HepG2 (cell line): ENCODE measurements around the gene COPZ1. TPM values are rescaled to one million over a fixed set of nuclear protein-coding genes. Genes with fewer than 3 reads are reported as not detected.

Experiments
- ATAC-seq: fragments of 200-7000 bp; cut with Tn5 transposase; 3 replicates; pipeline ENCODE4 v1.9.1; 2020; ENCODE audit warnings: mild to moderate bottlenecking, moderate library complexity
- BruUV-seq: library from RNA; stranded (reverse); fragments of 400-500 nt; replicated peaks from 2 replicates; lab custom pipeline; 2021; lab: Mats Ljungman, UMichigan
- CTCF ChIA-PET: fragments of 300-600 bp; formaldehyde crosslinking; extraction: SDS; loops from one replicate; lab custom pipeline; 2021; ENCODE audit warnings: low total read pairs, inconsistent platforms, low intra/inter-chr PET ratio; lab: Yijun Ruan, JAX
- POLR2A ChIA-PET: fragments of 350-600 bp; sonication (Branson Sonifier 250); formaldehyde crosslinking; loops from one replicate; lab custom pipeline; 2020; ENCODE audit warnings: antibody characterized with exemption, inconsistent platforms; lab: Yijun Ruan, JAX
- DNase-seq: peaks from one replicate; pipeline ENCODE4 v3.0.0-alpha.2; 2015; ENCODE audit warnings: low spot score
- FAIRE-seq: peaks from 3 replicates; lab custom pipeline; 2011; peaks lifted over from hg19 to GRCh38; lab: Jason Lieb, UNC
- H2AFZ ChIP-seq: one replicate; pipeline ENCODE4 v1.6.1; 2011; ENCODE audit warnings: low read length, inconsistent platforms
- H3K27ac ChIP-seq: fragments of 300-600 bp; 3 replicates; pipeline ENCODE4 v1.8.0; 2011; ENCODE audit warnings: mixed run types, mild to moderate bottlenecking, mixed read lengths, low read length, inconsistent platforms; ENCODE audit not compliant: insufficient read depth; ENCODE audit errors: extremely low read length
- H3K27me3 ChIP-seq, 2 experiments: fragments of 200-600 bp in 1 of 2; 2 replicates in 1 of 2; 3 replicates in 1 of 2; pipeline versions ENCODE4 v1.6.0 to v1.8.0; 2011; ENCODE audit warnings: low read length in 2 of 2, mild to moderate bottlenecking in 2 of 2, moderate library complexity in 2 of 2, inconsistent platforms in 1 of 2; ENCODE audit not compliant: insufficient read depth in 2 of 2, control insufficient read depth in 1 of 2
- H3K36me3 ChIP-seq, 2 experiments: fragments of 200-600 bp in 1 of 2; replicated peaks in 1 of 2; 2 replicates in 1 of 2; 3 replicates in 1 of 2; pipeline versions ENCODE4 v1.5.1 to v1.8.0; 2011; ENCODE audit warnings: low read length in 2 of 2, inconsistent platforms in 1 of 2; ENCODE audit not compliant: insufficient read depth in 2 of 2, control insufficient read depth in 1 of 2
- H3K4me1 ChIP-seq: 2 replicates; pipeline ENCODE4 v1.5.1; 2012; ENCODE audit warnings: low read length, inconsistent platforms; ENCODE audit not compliant: insufficient read depth
- H3K4me2 ChIP-seq: 2 replicates; pipeline ENCODE4 v1.6.0; 2011; ENCODE audit warnings: low read depth, low read length, inconsistent platforms
- H3K4me3 ChIP-seq, 3 experiments: fragments of 200-600 bp in 1 of 3; sonication (generic), shearing (Covaris generic) in 1 of 3; replicated peaks in 1 of 3; 2 replicates each; pipeline ENCODE4 v1.5.1; 2011 to 2016; ENCODE audit warnings: low read length in 3 of 3, inconsistent platforms in 2 of 3, low read depth in 2 of 3, mild to moderate bottlenecking in 2 of 3, control low read depth in 1 of 3, mixed read lengths in 1 of 3; ENCODE audit not compliant: insufficient read depth in 1 of 3
- H3K79me2 ChIP-seq: one replicate; pipeline ENCODE4 v1.6.1; 2011; ENCODE audit warnings: low read length, inconsistent platforms; ENCODE audit not compliant: insufficient read depth
- H3K9ac ChIP-seq: 2 replicates; pipeline ENCODE4 v1.6.0; 2011; ENCODE audit warnings: mild to moderate bottlenecking, low read depth, low read length, inconsistent platforms; ENCODE audit not compliant: insufficient read depth
- H3K9me3 ChIP-seq: 2 replicates; pipeline ENCODE4 v1.5.1; 2012; ENCODE audit warnings: mild to moderate bottlenecking, low read length
- H4K20me1 ChIP-seq: 2 replicates; pipeline ENCODE4 v1.6.0; 2011; ENCODE audit warnings: inconsistent platforms, mild to moderate bottlenecking, low read length, moderate library complexity; ENCODE audit not compliant: insufficient read depth
- AKNA ChIP-seq: sonication (generic); formaldehyde crosslinking; IDR thresholded peaks from 2 replicates; pipeline ENCODE4 v1.4.0; 2020; ENCODE audit warnings: missing genetic modification reagents, borderline replicate concordance
- CEBPB ChIP-seq: IDR thresholded peaks from 2 replicates; pipeline ENCODE4 v1.6.1; 2011; ENCODE audit warnings: low read depth, low read length, improper control_type of control experiment, borderline replicate concordance
- KAT7 ChIP-seq: IDR thresholded peaks from 2 replicates; pipeline ENCODE4 v1.6.1; 2018; ENCODE audit warnings: borderline replicate concordance, missing compliant biosample characterization
- KDM2A ChIP-seq: sonication (generic); formaldehyde crosslinking; IDR thresholded peaks from 2 replicates; pipeline ENCODE4 v1.4.0; 2020; ENCODE audit warnings: low read depth, missing genetic modification reagents, borderline replicate concordance
- RAD21 ChIP-seq: fragments of 450-650 bp; formaldehyde crosslinking; IDR thresholded peaks from 2 replicates; pipeline ENCODE4 v1.5.0; 2020; ENCODE audit warnings: mild to moderate bottlenecking
- ZBTB49 ChIP-seq: sonication (generic); formaldehyde crosslinking; IDR thresholded peaks from 2 replicates; pipeline ENCODE4 v1.4.0; 2020; ENCODE audit warnings: missing genetic modification reagents, borderline replicate concordance
- ZFP62 ChIP-seq: sonication (generic); formaldehyde crosslinking; IDR thresholded peaks from 2 replicates; pipeline ENCODE4 v1.4.0; 2020; ENCODE audit warnings: missing genetic modification reagents
- ZNF142 ChIP-seq: sonication (generic); formaldehyde crosslinking; IDR thresholded peaks from 2 replicates; pipeline ENCODE4 v1.4.0; 2020; ENCODE audit warnings: missing genetic modification reagents
- ZNF451 ChIP-seq: sonication (generic); formaldehyde crosslinking; IDR thresholded peaks from 2 replicates; pipeline ENCODE4 v1.5.0; 2020; ENCODE audit warnings: mild to moderate bottlenecking, missing genetic modification reagents
- ZNF691 ChIP-seq: sonication (generic); formaldehyde crosslinking; IDR thresholded peaks from 2 replicates; pipeline ENCODE4 v1.4.0; 2020; ENCODE audit warnings: missing genetic modification reagents, low read depth, mild to moderate bottlenecking, borderline replicate concordance
- WGBS: methylation state at CpG from one replicate; pipeline ENCODE4 v1.1.6; 2017; ENCODE audit warnings: low lambda C conversion rate; 5-methylcytosine and 5-hydroxymethylcytosine counted together
- in situ Hi-C: cut with HindIII; loops from 2 replicates; pipeline ENCODE4 v1.10.0; 2017; ENCODE audit warnings: low pct_unique_long_range_greater_than_20kb; ENCODE audit not compliant: extremely low pct_ligation_motif_present
- intact Hi-C: fragments of 100-400 bp; cut with micrococcal nuclease; formaldehyde crosslinking; loops from one replicate; pipeline ENCODE4 v1.10.0; 2022; ENCODE audit not compliant: unreplicated experiment
- polyA plus RNA-seq, 8 experiments: library from polyadenylated mRNA; depleted of rRNA in 3 of 8; stranded (reverse) in 7 of 8; unstranded in 1 of 8; fragments of >200 nt; fragmentation: Illumina TruSeq in 4 of 8; extraction: Trizol in 4 of 8; gene quantifications; 2 replicates each; pipeline versions ENCODE4 v1.2.1 to v1.2.3, GENCODE V29; 2011 to 2016; ENCODE audit warnings: low read depth in 4 of 8, missing spikeins in 1 of 8, mixed read lengths in 1 of 8; ENCODE audit not compliant: insufficient read depth in 1 of 8
- total RNA-seq, 5 experiments: library from RNA; depleted of rRNA; stranded (reverse); fragments of >200 nt; fragmentation: Illumina TruSeq; extraction: Trizol; gene quantifications; 2 replicates each; pipeline ENCODE4 v1.2.3, GENCODE V29; 2016; ENCODE audit warnings: low read depth in 1 of 5

COPZ1 gene
- total and polyA plus RNA-seq, 2 of the 13 experiments (the other 11 are each of a cell fraction or from before 2014, with no cell fraction given), result 125 to 184 TPM

GRCh38 chr12:54384591-54385041, 59.7 kb downstream of the COPZ1 start, which contains the start of gene ZNF385A:
Gene ZNF385A (minus strand): TSS chr12:54384733. CDS start chr12:54384514, 219 bp downstream.
- in situ Hi-C loops, result no loop called here
- ChIA-PET CTCF (no interaction called here), POLR2A (no interaction called here)
- intact Hi-C loops, result no loop called here
- Histone ChIP-seq H4K20me1 (no peaks in the 10 kb centered on the region), H3K27me3 (peaks cover 2 to 7% of the 10 kb centered on the region in 2 experiments; a peak in 4 of 5 replicates), H3K9ac (peak within 1 kb of the TSS; percentile 15; the same call in 1 of the 2 replicates), H3K4me3 (peak within 1 kb of the TSS in 1 of 3 experiments; percentile 40; a peak in 1 of 6 replicates), H3K27ac (no peak within 1 kb of the TSS), H3K4me2 (peak within 1 kb of the TSS; percentile 57), H3K79me2 (no peaks in the 10 kb centered on the region), H3K4me1 (peaks cover 22% of the 10 kb centered on the region), H2AFZ (peak within 1 kb of the TSS; percentile 54), H3K36me3 (no peaks in the 10 kb centered on the region), H3K9me3 (no peaks in the 10 kb centered on the region)
- FAIRE-seq (no peak), DNase-seq (no peak), ATAC-seq (no peak)
- BruUV-seq, result no TSS peak
- 50% methylated on average over 1 of the region's 1 CpG for WGBS
- TF ChIP-seq ZNF691 (CRISPR knock-in tag) (no peak), ZFP62 (CRISPR knock-in tag) (no peak), CEBPB (no peak), RAD21 (CRISPR knock-in tag) (no peak), ZNF451 (CRISPR knock-in tag) (no peak), AKNA (no peak), ZBTB49 (CRISPR knock-in tag) (no peak), KAT7 (CRISPR knock-in tag) (no peak), ZNF142 (no peak), KDM2A (no peak)
